Neural progenitor cell (in vitro differentiated cells): ENCODE data around the gene HEXD. TPM values are rescaled to one million over a fixed set of nuclear protein-coding genes. Genes with fewer than 3 reads are reported as not detected.

ENCODE experiments used
- DNase-seq: peaks from one replicate; pipeline ENCODE4 v3.0.0-alpha.2; 2016; ENCODE audit warnings: low spot score
- H2AFZ ChIP-seq: fragments of 200-600 bp; sonication (generic); replicated peaks from 2 replicates; pipeline ENCODE4 v1.6.1; 2016; ENCODE audit warnings: antibody characterized with exemption
- H3F3A ChIP-seq: fragments of 200-600 bp; sonication (generic); 2 replicates; pipeline ENCODE4 v1.6.1; 2016; ENCODE audit warnings: antibody characterized with exemption, low read depth
- H3K27ac ChIP-seq: fragments of 200-600 bp; sonication (generic); 2 replicates; pipeline ENCODE4 v1.5.1; 2016; ENCODE audit warnings: mild to moderate bottlenecking
- H3K27me3 ChIP-seq: fragments of 200-600 bp; sonication (generic); 2 replicates; pipeline ENCODE4 v1.6.1; 2016; ENCODE audit warnings: mild to moderate bottlenecking, moderate library complexity
- H3K36me3 ChIP-seq: fragments of 200-600 bp; sonication (generic); 2 replicates; pipeline ENCODE4 v1.5.1; 2016
- H3K4me1 ChIP-seq: fragments of 200-600 bp; sonication (generic); 2 replicates; pipeline ENCODE4 v1.6.1; 2016; ENCODE audit warnings: mixed run types
- H3K4me2 ChIP-seq: fragments of 200-600 bp; sonication (generic); 2 replicates; pipeline ENCODE4 v1.6.1; 2016
- H3K4me3 ChIP-seq: fragments of 200-600 bp; sonication (generic); 2 replicates; pipeline ENCODE4 v1.5.1; 2016
- H3K79me2 ChIP-seq: fragments of 200-600 bp; sonication (generic); 2 replicates; pipeline ENCODE4 v1.6.1; 2016; ENCODE audit warnings: low read depth
- H3K9ac ChIP-seq: fragments of 200-600 bp; sonication (generic); 2 replicates; pipeline ENCODE4 v1.6.1; 2016
- H3K9me3 ChIP-seq: fragments of 200-600 bp; sonication (generic); 2 replicates; pipeline ENCODE4 v1.5.1; 2016; ENCODE audit warnings: low read depth
- H4K20me1 ChIP-seq: fragments of 200-600 bp; sonication (generic); 2 replicates; pipeline ENCODE4 v1.6.1; 2016; ENCODE audit warnings: low read depth
- H3K27ac Mint-ChIP-seq: 3 replicates; pipeline ENCODE4 v1.8.0; 2021; ENCODE audit warnings: mixed read lengths
- H3K27me3 Mint-ChIP-seq: 2 replicates; pipeline ENCODE4 v1.8.0; 2022; ENCODE audit warnings: low read depth, mild to moderate bottlenecking, inconsistent platforms, moderate library complexity, mixed read lengths; ENCODE audit not compliant: insufficient read depth
- H3K36me3 Mint-ChIP-seq: 3 replicates; pipeline ENCODE4 v1.8.0; 2021; ENCODE audit warnings: mixed read lengths
- H3K4me1 Mint-ChIP-seq: 3 replicates; pipeline ENCODE4 v1.8.0; 2021; ENCODE audit warnings: mixed read lengths
- H3K4me3 Mint-ChIP-seq: 3 replicates; pipeline ENCODE4 v1.8.0; 2021; ENCODE audit warnings: mild to moderate bottlenecking, moderate library complexity, mixed read lengths
- H3K9me3 Mint-ChIP-seq: 3 replicates; pipeline ENCODE4 v1.8.0; 2020; ENCODE audit warnings: mixed read lengths
- CTCF ChIP-seq: fragments of 200-600 bp; sonication (generic); IDR thresholded peaks from 2 replicates; pipeline ENCODE4 v1.5.1; 2017; ENCODE audit warnings: antibody characterized with exemption, mild to moderate bottlenecking
- EZH2 ChIP-seq: fragments of 200-600 bp; sonication (generic); IDR thresholded peaks from 2 replicates; pipeline ENCODE4 v1.6.1; 2017; ENCODE audit warnings: antibody characterized with exemption, mild to moderate bottlenecking, moderate library complexity
- EZH2phosphoT487 ChIP-seq: fragments of 200-600 bp; sonication (generic); IDR thresholded peaks from 2 replicates; pipeline ENCODE4 v1.6.1; 2017; ENCODE audit warnings: antibody characterized with exemption
- total RNA-seq: library from RNA; depleted of rRNA; stranded (reverse); fragments of >200 nt; gene quantifications from 2 replicates; pipeline ENCODE4 v1.2.3, GENCODE V29; 2015; ENCODE audit warnings: low replicate concordance

HEXD gene
- total RNA-seq, 1 donor from 2014 or later, result 22.3 TPM

- Mint-ChIP-seq H3K27me3 (peaks cover 13% of the 10 kb centered on the region), H3K36me3 (peaks cover 7% of the 10 kb centered on the region), H3K4me1 (peaks cover 11% of the 10 kb centered on the region), H3K4me3 (no peak overlapping the region), H3K27ac (peak overlapping the region; percentile 29), H3K9me3 (no peaks in the 10 kb centered on the region)
- Histone ChIP-seq H4K20me1 (no peaks in the 10 kb centered on the region), H3K4me2 (no peak overlapping the region), H3K4me3 (no peak overlapping the region), H3K27me3 (no peaks in the 10 kb centered on the region), H3F3A (peaks cover 5% of the 10 kb centered on the region), H3K36me3 (no peaks in the 10 kb centered on the region), H3K9ac (no peak overlapping the region), H2AFZ (no peak overlapping the region), H3K79me2 (no peaks in the 10 kb centered on the region), H3K4me1 (peaks cover 12% of the 10 kb centered on the region), H3K27ac (no peak overlapping the region), H3K9me3 (no peaks in the 10 kb centered on the region)
- TF ChIP-seq EZH2 (no peak), EZH2phosphoT487 (no peak), CTCF (no peak)
- DNase-seq, result no peak
Observed at GRCh38 chr17:82389379-82389778, 28.8 kb upstream of the HEXD start.

GRCh38 chr17:82390015-82390859 lies 27.9 kb upstream of the HEXD start:
- Histone ChIP-seq H3K36me3 (no peaks in the 10 kb centered on the region), H3K79me2 (no peaks in the 10 kb centered on the region), H3K9me3 (no peaks in the 10 kb centered on the region), H3K9ac (no peak overlapping the region), H3K4me2 (no peak overlapping the region), H2AFZ (no peak overlapping the region), H3K4me3 (no peak overlapping the region), H3F3A (no peaks in the 10 kb centered on the region), H3K27ac (no peak overlapping the region), H4K20me1 (no peaks in the 10 kb centered on the region), H3K27me3 (no peaks in the 10 kb centered on the region), H3K4me1 (peaks cover 8% of the 10 kb centered on the region)
- Mint-ChIP-seq H3K36me3 (peaks cover 7% of the 10 kb centered on the region), H3K27ac (peak overlapping the region; percentile 51), H3K27me3 (peaks cover 18% of the 10 kb centered on the region), H3K4me1 (peaks cover 8% of the 10 kb centered on the region), H3K4me3 (no peak overlapping the region), H3K9me3 (no peaks in the 10 kb centered on the region)
- DNase-seq, result no peak
- TF ChIP-seq EZH2 (no peak), CTCF (no peak), EZH2phosphoT487 (no peak)

GRCh38 chr17:82390860-82391435 lies 27.2 kb upstream of the HEXD start:
- H3K4me1 Mint-ChIP-seq, result peaks cover 6% of the 10 kb centered on the region
- no peak overlapping the region for H3K4me3 ChIP-seq
- H3K9ac ChIP-seq, result no peak overlapping the region
- no peak for DNase-seq
- no peak overlapping the region for H3K4me2 ChIP-seq
- H3K27me3 ChIP-seq, result no peaks in the 10 kb centered on the region
- H3K27ac Mint-ChIP-seq, result no peak overlapping the region
- peaks cover 18% of the 10 kb centered on the region for H3K27me3 Mint-ChIP-seq
- H2AFZ ChIP-seq, result no peak overlapping the region
- peaks cover under 1% of the 10 kb centered on the region for H3K4me1 ChIP-seq
- no peaks in the 10 kb centered on the region for H3F3A ChIP-seq
- H3K27ac ChIP-seq, result no peak overlapping the region
- H4K20me1 ChIP-seq, result no peaks in the 10 kb centered on the region
- no peaks in the 10 kb centered on the region for H3K36me3 ChIP-seq
- H3K79me2 ChIP-seq, result no peaks in the 10 kb centered on the region
- peaks cover 7% of the 10 kb centered on the region for H3K36me3 Mint-ChIP-seq
- TF ChIP-seq EZH2 (no peak), CTCF (no peak), EZH2phosphoT487 (no peak)
- H3K4me3 Mint-ChIP-seq, result no peak overlapping the region
- H3K9me3 Mint-ChIP-seq, result no peaks in the 10 kb centered on the region
- no peaks in the 10 kb centered on the region for H3K9me3 ChIP-seq
